ENCODE results near the gene USP50. TPM values are rescaled to one million over a fixed set of nuclear protein-coding genes. Genes with fewer than 3 reads are reported as not detected.

USP50 gene
- total RNA-seq, result not detected
- polyA plus RNA-seq (ENCODE audit: insufficient read length in 6 of 6), result 1 to 10 TPM in 1 of 6 donors, under 1 TPM in 5; 0.30 to 1.3 (median 0.54) TPM
- long read RNA-seq, donor 1, result 0 reads
- long read RNA-seq, donor 2, result 0 reads
- long read RNA-seq, donor 3, result 0 reads
- long read RNA-seq, donor 4, result 0 reads
- long read RNA-seq, donor 5, result 0 reads
- long read RNA-seq, donor 6, result 0 reads
- long read RNA-seq, donor 7, result 0 reads
- long read RNA-seq, donor 8, result 0 reads
- long read RNA-seq, donor 9, result 0 reads
- long read RNA-seq, donor 10, result 0 reads
- long read RNA-seq, donor 11, result 0 reads
- long read RNA-seq, donor 12, result 0 reads

DNA sequence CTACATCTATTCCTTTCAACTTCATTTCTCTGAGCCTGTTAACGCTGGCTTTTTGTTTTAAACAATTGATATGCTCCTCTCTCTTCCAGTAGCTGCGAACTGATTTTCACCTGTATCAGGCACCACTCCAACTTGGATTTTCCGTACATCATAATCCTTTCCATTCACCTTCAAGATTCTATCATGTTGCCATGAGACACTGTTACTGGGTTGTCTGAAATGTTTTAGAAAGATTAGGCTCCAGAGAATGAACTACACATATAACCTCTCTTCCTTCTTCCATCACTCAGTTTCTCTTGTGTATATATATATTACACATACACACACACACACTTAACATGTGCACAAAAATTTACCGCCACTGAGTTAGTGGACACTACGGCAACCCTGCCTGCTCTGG, at the start of gene USP50:
USP50 (minus strand) TSS at position 101 of the 400 bp plus-strand sequence. CDS start 141 bp downstream, outside the sequence.
- H3K9me3 ChIP-seq, result no peaks in the 10 kb centered on the region
- TF ChIP-seq, protein P1, sequence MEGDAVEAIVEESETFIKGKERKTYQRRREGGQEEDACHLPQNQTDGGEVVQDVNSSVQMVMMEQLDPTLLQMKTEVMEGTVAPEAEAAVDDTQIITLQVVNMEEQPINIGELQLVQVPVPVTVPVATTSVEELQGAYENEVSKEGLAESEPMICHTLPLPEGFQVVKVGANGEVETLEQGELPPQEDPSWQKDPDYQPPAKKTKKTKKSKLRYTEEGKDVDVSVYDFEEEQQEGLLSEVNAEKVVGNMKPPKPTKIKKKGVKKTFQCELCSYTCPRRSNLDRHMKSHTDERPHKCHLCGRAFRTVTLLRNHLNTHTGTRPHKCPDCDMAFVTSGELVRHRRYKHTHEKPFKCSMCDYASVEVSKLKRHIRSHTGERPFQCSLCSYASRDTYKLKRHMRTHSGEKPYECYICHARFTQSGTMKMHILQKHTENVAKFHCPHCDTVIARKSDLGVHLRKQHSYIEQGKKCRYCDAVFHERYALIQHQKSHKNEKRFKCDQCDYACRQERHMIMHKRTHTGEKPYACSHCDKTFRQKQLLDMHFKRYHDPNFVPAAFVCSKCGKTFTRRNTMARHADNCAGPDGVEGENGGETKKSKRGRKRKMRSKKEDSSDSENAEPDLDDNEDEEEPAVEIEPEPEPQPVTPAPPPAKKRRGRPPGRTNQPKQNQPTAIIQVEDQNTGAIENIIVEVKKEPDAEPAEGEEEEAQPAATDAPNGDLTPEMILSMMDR (IDR thresholded peaks at IDR 0.05), result no peak
- no peaks in the 10 kb centered on the region for H3K27me3 ChIP-seq
- H3K36me3 ChIP-seq, result no peaks in the 10 kb centered on the region
- H3K4me3 ChIP-seq, result no peak within 1 kb of the TSS
- ATAC-seq, result no peak
- DNase-seq, result no peak
- no peaks in the 10 kb centered on the region for H3K4me1 ChIP-seq
- intact Hi-C loops (cut with DNase I), result no loop called here
- H3K27ac ChIP-seq, result no peak within 1 kb of the TSS

DNA sequence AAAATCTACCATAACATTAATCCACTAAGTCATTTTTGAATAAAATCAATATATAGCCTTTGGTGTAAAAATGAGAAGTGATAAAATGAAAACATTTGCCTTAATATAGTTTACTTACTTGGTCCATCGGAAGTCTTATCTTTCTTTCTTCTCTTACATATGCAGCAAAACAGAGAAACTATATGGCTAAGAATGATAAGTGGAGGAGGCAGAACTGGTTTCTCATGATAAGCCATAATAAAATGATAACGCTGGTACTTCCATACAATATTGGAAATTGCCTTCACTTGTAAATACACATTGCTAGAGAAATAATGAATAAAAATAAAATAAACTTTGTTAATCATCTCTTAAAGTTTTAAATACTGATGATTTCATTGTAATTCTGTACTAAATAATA, 47.8 kb upstream of the USP50 start:
- no peak for ATAC-seq
- no peaks in the 10 kb centered on the region for H3K9me3 ChIP-seq
- no peak overlapping the region for H3K4me3 ChIP-seq
- DNase-seq, result no peak
- no peaks in the 10 kb centered on the region for H3K4me1 ChIP-seq
- H3K36me3 ChIP-seq, result peaks cover 0 to 95% of the 10 kb centered on the region in 2 donors
- TF ChIP-seq, protein P1 (IDR thresholded peaks at IDR 0.05), result no peak
- H3K27ac ChIP-seq, result no peak overlapping the region
- intact Hi-C loops (cut with DNase I), result no loop called here
- no peaks in the 10 kb centered on the region for H3K27me3 ChIP-seq

DNA sequence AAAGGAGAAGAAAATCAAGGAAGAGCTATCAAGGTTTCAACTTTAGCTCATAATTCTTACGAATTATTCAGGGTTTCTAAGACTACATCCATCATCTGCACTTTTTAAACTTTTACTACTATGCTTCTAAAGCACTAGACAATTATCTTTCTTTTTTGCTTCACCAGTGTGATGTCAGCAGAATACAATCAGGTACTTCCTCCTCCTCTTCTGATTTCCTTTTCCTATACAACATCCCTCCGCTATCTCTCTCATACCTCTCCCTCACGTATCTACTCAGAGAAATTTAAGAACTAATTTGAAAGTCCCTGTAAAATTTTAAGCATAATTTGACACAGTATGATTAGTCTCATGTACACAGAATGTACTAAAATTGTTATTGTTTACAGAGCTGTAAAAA, 47.3 kb upstream of the USP50 start:
- H3K27me3 ChIP-seq, result no peaks in the 10 kb centered on the region
- TF ChIP-seq, protein P1 (IDR thresholded peaks at IDR 0.05), result no peak
- no peaks in the 10 kb centered on the region for H3K9me3 ChIP-seq
- H3K4me1 ChIP-seq, result no peaks in the 10 kb centered on the region
- ATAC-seq (no peak), DNase-seq (no peak)
- no peak overlapping the region for H3K27ac ChIP-seq
- no peak overlapping the region for H3K4me3 ChIP-seq
- H3K36me3 ChIP-seq, result peaks cover 0 to 94% of the 10 kb centered on the region in 2 donors
- intact Hi-C loops (cut with DNase I), result no loop called here

DNA sequence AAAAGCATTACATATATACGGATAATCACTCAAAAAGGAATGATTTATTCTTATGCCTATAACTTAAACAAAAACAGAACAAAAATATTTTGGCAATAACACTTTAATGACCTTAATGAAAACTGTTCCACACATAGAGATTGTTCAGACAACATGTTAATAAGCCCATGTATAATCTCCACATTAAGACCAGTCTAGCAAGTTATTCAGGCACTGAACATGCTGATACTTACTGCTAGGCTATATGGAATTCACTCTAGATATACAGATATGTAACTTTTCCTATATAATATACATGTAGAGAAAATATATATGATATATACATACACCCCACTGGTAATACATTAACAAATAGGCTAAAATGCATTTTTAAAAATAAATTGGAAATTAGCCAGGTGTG, 43.8 kb upstream of the USP50 start:
- TF ChIP-seq, protein P1 (IDR thresholded peaks at IDR 0.05), result no peak

DNA sequence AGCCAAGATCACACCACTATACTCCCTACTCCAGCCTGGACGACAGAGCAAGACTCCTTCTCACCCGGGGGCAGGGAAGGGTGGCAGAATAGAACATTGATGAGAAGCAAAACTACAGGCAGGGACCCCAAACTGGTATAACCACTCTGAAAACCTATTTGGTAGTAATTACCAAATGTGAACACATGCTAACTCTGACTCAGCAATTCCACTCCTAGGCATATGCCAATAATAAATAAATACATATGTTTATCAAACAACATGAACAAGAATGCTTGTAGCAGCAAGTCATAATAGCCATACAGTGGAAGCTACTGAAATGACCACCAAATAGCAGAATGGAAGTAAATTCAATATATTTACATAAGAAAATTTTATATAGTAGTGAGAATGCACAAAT, 31.0 kb upstream of the USP50 start:
- TF ChIP-seq, protein P1 (IDR thresholded peaks at IDR 0.05), result no peak
- DNase-seq (no peak), ATAC-seq (no peak)

More for the DNA sequence above, 43.8 kb upstream of the USP50 start:
- no peak overlapping the region for H3K27ac ChIP-seq
- H3K4me1 ChIP-seq, result no peaks in the 10 kb centered on the region
- no peaks in the 10 kb centered on the region for H3K9me3 ChIP-seq
- DNase-seq (no peak), ATAC-seq (no peak)
- H3K36me3 ChIP-seq, result peaks cover 0 to 99% of the 10 kb centered on the region in 2 donors
- H3K4me3 ChIP-seq, result no peak overlapping the region
- no peaks in the 10 kb centered on the region for H3K27me3 ChIP-seq
- intact Hi-C loops (cut with DNase I), result no loop called here

More for the DNA sequence above, 31.0 kb upstream of the USP50 start:
- intact Hi-C loops (cut with DNase I), result no loop called here
- Histone ChIP-seq H3K4me3 (no peak overlapping the region), H3K9me3 (no peaks in the 10 kb centered on the region), H3K27ac (no peak overlapping the region), H3K36me3 (peaks cover 0 to 91% of the 10 kb centered on the region in 2 donors), H3K27me3 (no peaks in the 10 kb centered on the region), H3K4me1 (peaks cover 0 to 15% of the 10 kb centered on the region in 2 donors)

Data from left lung (tissue), 14 donors.